Endothelial cell (in vitro differentiated cells): ENCODE measurements around the gene CLDN20. TPM values are rescaled to one million over a fixed set of nuclear protein-coding genes. Genes with fewer than 3 reads are reported as not detected.
"Not testable (repeated sequence)": the region's sequence is repeated elsewhere in the genome, so short reads cannot be mapped to it uniquely, and the experiment has no call there.

Source experiments
- DNase-seq: peaks from one replicate; pipeline ENCODE4 v3.0.0; 2021; ENCODE audit warnings: low spot score
- H3K27ac Mint-ChIP-seq: one replicate; pipeline ENCODE4 v1.8.0; 2021; ENCODE audit warnings: mixed read lengths, inconsistent platforms; ENCODE audit not compliant: unreplicated experiment
- H3K27me3 Mint-ChIP-seq: one replicate; pipeline ENCODE4 v1.8.0; 2021; ENCODE audit warnings: mild to moderate bottlenecking, moderate library complexity, mixed read lengths, inconsistent platforms; ENCODE audit not compliant: unreplicated experiment
- H3K36me3 Mint-ChIP-seq: one replicate; pipeline ENCODE4 v1.8.0; 2021; ENCODE audit warnings: mild to moderate bottlenecking, low read depth, mixed read lengths, inconsistent platforms; ENCODE audit not compliant: unreplicated experiment
- H3K4me1 Mint-ChIP-seq: one replicate; pipeline ENCODE4 v1.8.0; 2021; ENCODE audit warnings: mild to moderate bottlenecking, mixed read lengths, inconsistent platforms; ENCODE audit not compliant: unreplicated experiment
- H3K4me3 Mint-ChIP-seq: one replicate; pipeline ENCODE4 v1.8.0; 2021; ENCODE audit warnings: mild to moderate bottlenecking, mixed read lengths, inconsistent platforms; ENCODE audit not compliant: unreplicated experiment
- H3K9me3 Mint-ChIP-seq: one replicate; pipeline ENCODE4 v1.8.0; 2021; ENCODE audit warnings: mixed read lengths, inconsistent platforms; ENCODE audit not compliant: unreplicated experiment
- total RNA-seq: library from RNA; stranded (reverse); fragmentation: NEBNext Ultra II Directional; extraction: Animal tissue kit (Norgen Biotek cat#: 25700); gene quantifications from one replicate; pipeline ENCODE4 v1.2.1, GENCODE V29; 2021; ENCODE audit not compliant: unreplicated experiment
- TF ChIP-seq, protein P1 (sequence below): fragments of 200-600 bp; sonication (generic); IDR thresholded peaks from one replicate; pipeline ENCODE4 v1.5.0; 2021; ENCODE audit warnings: antibody characterized with exemption; ENCODE audit not compliant: unreplicated experiment

CLDN20 gene
- total RNA-seq, 1 donor from 2014 or later = 0.23 TPM

GRCh38 chr6:155311086-155311485 lies 47.3 kb downstream of the CLDN20 start:
- TF ChIP-seq, protein P1, sequence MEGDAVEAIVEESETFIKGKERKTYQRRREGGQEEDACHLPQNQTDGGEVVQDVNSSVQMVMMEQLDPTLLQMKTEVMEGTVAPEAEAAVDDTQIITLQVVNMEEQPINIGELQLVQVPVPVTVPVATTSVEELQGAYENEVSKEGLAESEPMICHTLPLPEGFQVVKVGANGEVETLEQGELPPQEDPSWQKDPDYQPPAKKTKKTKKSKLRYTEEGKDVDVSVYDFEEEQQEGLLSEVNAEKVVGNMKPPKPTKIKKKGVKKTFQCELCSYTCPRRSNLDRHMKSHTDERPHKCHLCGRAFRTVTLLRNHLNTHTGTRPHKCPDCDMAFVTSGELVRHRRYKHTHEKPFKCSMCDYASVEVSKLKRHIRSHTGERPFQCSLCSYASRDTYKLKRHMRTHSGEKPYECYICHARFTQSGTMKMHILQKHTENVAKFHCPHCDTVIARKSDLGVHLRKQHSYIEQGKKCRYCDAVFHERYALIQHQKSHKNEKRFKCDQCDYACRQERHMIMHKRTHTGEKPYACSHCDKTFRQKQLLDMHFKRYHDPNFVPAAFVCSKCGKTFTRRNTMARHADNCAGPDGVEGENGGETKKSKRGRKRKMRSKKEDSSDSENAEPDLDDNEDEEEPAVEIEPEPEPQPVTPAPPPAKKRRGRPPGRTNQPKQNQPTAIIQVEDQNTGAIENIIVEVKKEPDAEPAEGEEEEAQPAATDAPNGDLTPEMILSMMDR = no peak
- H3K27me3 Mint-ChIP-seq = no peaks in the 10 kb centered on the region
- DNase-seq = no peak
- H3K4me3 Mint-ChIP-seq = no peak overlapping the region
- no peak overlapping the region for H3K27ac Mint-ChIP-seq
- H3K36me3 Mint-ChIP-seq = peaks cover 18% of the 10 kb centered on the region
- H3K4me1 Mint-ChIP-seq = peaks cover 3% of the 10 kb centered on the region
- no peaks in the 10 kb centered on the region for H3K9me3 Mint-ChIP-seq

- Mint-ChIP-seq H3K9me3 (no peaks in the 10 kb centered on the region), H3K4me1 (peaks cover 3% of the 10 kb centered on the region), H3K27me3 (no peaks in the 10 kb centered on the region), H3K36me3 (peaks cover 16% of the 10 kb centered on the region), H3K27ac (no peak overlapping the region), H3K4me3 (no peak overlapping the region)
- TF ChIP-seq, protein P1 = no peak
- no peak for DNase-seq
Observed at GRCh38 chr6:155311583-155311982, 47.8 kb downstream of the CLDN20 start.

DNA sequence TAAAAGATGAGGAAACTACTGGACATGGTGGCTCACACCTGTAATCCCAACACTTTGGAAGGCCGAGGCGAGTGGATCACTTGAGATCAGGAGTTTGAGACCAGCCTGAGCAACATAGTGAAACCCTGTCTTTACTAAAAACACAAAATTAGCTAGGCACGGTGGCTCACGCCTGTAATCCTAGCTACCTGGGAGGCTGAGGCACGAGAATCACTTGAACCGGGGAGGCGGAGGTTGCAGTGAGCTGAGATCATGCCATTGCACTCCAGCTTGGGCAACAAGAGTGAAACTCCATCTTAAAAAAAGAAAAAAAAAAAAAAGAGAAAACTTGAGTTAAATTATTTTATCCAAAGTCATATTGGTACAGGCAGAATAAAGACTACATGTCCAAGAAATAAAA lies 49.1 kb downstream of the CLDN20 start:
- H3K9me3 Mint-ChIP-seq, DNase-seq, H3K36me3 Mint-ChIP-seq, H3K27me3 Mint-ChIP-seq, H3K4me1 Mint-ChIP-seq: not testable (repeated sequence)
- peak overlapping the region; percentile 42 for H3K27ac Mint-ChIP-seq
- peak overlapping the region; percentile 99 for H3K4me3 Mint-ChIP-seq

DNA sequence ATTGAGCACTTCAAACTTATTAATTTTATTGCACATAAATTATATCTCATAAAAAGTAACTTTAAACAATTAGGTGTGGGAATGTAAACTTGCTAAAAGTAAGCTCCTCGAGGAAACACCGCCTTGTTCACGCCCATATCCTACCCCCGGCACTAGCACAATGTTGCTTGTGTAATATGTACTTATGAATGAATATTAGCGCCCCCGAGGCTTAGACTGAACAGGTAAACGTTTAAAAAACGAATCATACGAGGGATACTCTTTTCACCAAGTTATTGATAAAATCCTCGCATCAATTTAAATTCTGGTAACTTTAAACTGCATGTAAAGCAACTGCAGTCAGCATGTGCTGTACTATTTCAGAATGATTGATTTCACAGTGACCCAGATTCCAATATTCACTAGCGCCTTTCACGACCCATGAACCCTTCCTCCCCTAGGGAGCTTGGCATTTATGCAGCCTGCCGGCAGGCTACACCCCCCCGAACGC lies 49.8 kb downstream of the CLDN20 start:
- H3K36me3 Mint-ChIP-seq = peaks cover 4% of the 10 kb centered on the region
- H3K27me3 Mint-ChIP-seq = no peaks in the 10 kb centered on the region
- no peak for DNase-seq
- H3K4me1 Mint-ChIP-seq = no peaks in the 10 kb centered on the region
- no peaks in the 10 kb centered on the region for H3K9me3 Mint-ChIP-seq
- TF ChIP-seq, protein P1 = no peak
- peak overlapping the region; percentile 99 for H3K4me3 Mint-ChIP-seq
- peak overlapping the region; percentile 94 for H3K27ac Mint-ChIP-seq

DNA sequence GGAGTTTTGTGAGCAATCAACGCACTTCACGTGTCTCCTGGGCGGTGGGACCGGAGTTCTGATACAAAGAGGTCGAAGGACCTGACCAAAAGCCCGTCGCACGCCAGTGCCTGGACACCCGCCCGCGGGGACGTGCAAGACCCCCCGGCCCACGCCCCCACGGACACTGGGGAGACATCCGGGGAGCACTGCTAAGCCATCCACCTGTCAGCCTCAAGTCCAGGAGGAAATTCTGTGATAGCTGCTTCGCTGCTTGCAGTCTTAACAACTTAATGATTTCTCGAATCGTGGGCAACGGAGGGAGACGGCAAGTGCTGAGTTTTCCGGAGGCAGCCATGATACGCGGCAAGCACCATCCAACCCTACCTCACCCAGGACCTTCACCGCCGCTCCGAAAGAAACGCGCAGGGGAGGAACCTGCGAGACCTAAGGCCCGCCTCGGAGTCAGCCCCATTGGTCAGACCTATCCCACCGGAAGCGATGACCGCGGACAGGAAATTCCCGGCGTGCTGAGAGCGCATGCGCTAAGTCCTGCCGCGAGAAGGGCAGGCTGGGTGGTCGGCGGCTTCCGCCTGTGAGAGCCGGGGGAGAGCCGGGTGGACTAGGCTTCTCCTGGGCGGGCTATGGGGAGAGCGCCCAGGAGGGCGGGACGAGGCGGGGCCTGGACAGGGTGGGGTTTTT lies 50.4 kb downstream of the CLDN20 start, which contains the start of gene TFB1M:
Gene TFB1M (minus strand): TSS at position 393 of the 681 bp plus-strand sequence. CDS start 56 bp downstream, at position 337.
- Mint-ChIP-seq H3K4me1 (no peaks in the 10 kb centered on the region), H3K27ac (peak within 1 kb of the TSS; percentile 94), H3K4me3 (peak within 1 kb of the TSS; percentile 99), H3K9me3 (no peaks in the 10 kb centered on the region), H3K27me3 (no peaks in the 10 kb centered on the region), H3K36me3 (peaks cover 4% of the 10 kb centered on the region)
- peak; percentile 99 for DNase-seq
- TF ChIP-seq, protein P1 = no peak
